ENCODE measurements around the gene PGLYRP3.
"Not testable (repeated sequence)": the region's sequence is repeated elsewhere in the genome, so short reads cannot be mapped to it uniquely, and the experiment has no call there.

The PGLYRP3 gene

GRCh38 chr1:153322568-153322967 lies 9.8 kb upstream of the PGLYRP3 start:
- no peak for DNase-seq (ENCODE audit: low spot score)
- H3K4me3 ChIP-seq = no peak overlapping the region
- H3K27ac ChIP-seq = no peak overlapping the region
- TF ChIP-seq CTCF (IDR thresholded peaks at IDR 0.05) = no peak

- H3K4me3 ChIP-seq; H3K27ac ChIP-seq; DNase-seq (ENCODE audit: low spot score): not testable (repeated sequence)
Observed at GRCh38 chr1:153318145-153318544, 5.4 kb upstream of the PGLYRP3 start.

- not testable (repeated sequence) for H3K4me3 ChIP-seq; DNase-seq (ENCODE audit: low spot score); H3K27ac ChIP-seq
Observed at GRCh38 chr1:153316013-153316412, 3.3 kb upstream of the PGLYRP3 start.

- not testable (repeated sequence) for DNase-seq (ENCODE audit: low spot score); H3K27ac ChIP-seq; H3K4me3 ChIP-seq
Observed at GRCh38 chr1:153314388-153314787, 1.6 kb upstream of the PGLYRP3 start.

GRCh38 chr1:153313288-153313687 lies 536 bp upstream of the PGLYRP3 start:
- Histone ChIP-seq H3K4me3 (no peak overlapping the region), H3K27ac (no peak overlapping the region)
- DNase-seq (ENCODE audit: low spot score) = no peak
- no peak for TF ChIP-seq CTCF (IDR thresholded peaks at IDR 0.05)

GRCh38 chr1:153310526-153310925 lies 2.2 kb downstream of the PGLYRP3 start:
- no peak for TF ChIP-seq CTCF (IDR thresholded peaks at IDR 0.05)
- no peak for DNase-seq (ENCODE audit: low spot score)
- no peak overlapping the region for H3K4me3 ChIP-seq
- no peak overlapping the region for H3K27ac ChIP-seq

- H3K27ac ChIP-seq = no peak overlapping the region
- no peak for TF ChIP-seq CTCF (IDR thresholded peaks at IDR 0.05)
- H3K4me3 ChIP-seq = no peak overlapping the region
- DNase-seq (ENCODE audit: low spot score) = no peak
Observed at GRCh38 chr1:153309441-153309840, 3.3 kb downstream of the PGLYRP3 start.

GRCh38 chr1:153308540-153308939 lies 4.2 kb downstream of the PGLYRP3 start:
- TF ChIP-seq CTCF (IDR thresholded peaks at IDR 0.05) = no peak
- no peak overlapping the region for H3K27ac ChIP-seq
- DNase-seq (ENCODE audit: low spot score) = no peak

GRCh38 chr1:153307221-153307600 lies 5.5 kb downstream of the PGLYRP3 start:
- Histone ChIP-seq H3K27ac (no peak overlapping the region), H3K4me3 (no peak overlapping the region)
- no peak for TF ChIP-seq CTCF (IDR thresholded peaks at IDR 0.05)
- no peak for DNase-seq (ENCODE audit: low spot score)

More at GRCh38 chr1:153308540-153308939, 4.2 kb downstream of the PGLYRP3 start:
- H3K4me3 ChIP-seq = no peak overlapping the region
